ENCODE data around the gene ROR1.

DNA sequence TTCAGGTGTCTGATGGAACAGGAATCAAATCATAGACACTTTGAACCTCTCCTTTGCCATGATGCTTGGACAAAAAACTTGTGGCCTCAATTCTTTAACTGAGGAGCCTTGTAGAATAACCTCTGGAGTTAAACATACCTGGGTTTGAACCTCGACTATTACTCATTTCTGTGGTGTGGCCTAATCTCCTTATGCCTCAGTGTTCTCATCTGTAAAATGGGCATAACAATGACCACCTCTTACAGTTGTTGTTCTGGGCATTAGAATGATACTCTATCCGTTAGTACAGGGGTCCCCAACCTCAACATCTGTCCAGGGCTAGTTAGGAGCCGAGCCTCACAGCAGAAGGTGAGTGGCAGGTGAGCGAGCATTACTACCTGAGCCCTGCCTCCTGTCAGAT is 137.2 kb downstream of the ROR1 start:
- TF ChIP-seq, protein P1, sequence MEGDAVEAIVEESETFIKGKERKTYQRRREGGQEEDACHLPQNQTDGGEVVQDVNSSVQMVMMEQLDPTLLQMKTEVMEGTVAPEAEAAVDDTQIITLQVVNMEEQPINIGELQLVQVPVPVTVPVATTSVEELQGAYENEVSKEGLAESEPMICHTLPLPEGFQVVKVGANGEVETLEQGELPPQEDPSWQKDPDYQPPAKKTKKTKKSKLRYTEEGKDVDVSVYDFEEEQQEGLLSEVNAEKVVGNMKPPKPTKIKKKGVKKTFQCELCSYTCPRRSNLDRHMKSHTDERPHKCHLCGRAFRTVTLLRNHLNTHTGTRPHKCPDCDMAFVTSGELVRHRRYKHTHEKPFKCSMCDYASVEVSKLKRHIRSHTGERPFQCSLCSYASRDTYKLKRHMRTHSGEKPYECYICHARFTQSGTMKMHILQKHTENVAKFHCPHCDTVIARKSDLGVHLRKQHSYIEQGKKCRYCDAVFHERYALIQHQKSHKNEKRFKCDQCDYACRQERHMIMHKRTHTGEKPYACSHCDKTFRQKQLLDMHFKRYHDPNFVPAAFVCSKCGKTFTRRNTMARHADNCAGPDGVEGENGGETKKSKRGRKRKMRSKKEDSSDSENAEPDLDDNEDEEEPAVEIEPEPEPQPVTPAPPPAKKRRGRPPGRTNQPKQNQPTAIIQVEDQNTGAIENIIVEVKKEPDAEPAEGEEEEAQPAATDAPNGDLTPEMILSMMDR (IDR thresholded peaks at IDR 0.05), result no peak
- TF ChIP-seq EZH2 (IDR thresholded peaks at IDR 0.05; ENCODE audit: borderline replicate concordance, insufficient read depth, low read depth, low read length, poor library complexity, severe bottlenecking), result no peak
